HTR-8/SVneo (cell line): ENCODE data around the gene HAND1.

ENCODE experiments used
- DNase-seq: peaks from one replicate; pipeline ENCODE4 v3.0.0; 2011; ENCODE audit warnings: low spot score, mixed read lengths; ENCODE audit not compliant: insufficient read length
- FAIRE-seq: peaks from 2 replicates; lab custom pipeline; 2011; peaks lifted over from hg19 to GRCh38; lab: Jason Lieb, UNC

Gene HAND1

GRCh38 chr5:154480847-154481246, 2.8 kb upstream of the HAND1 start:
- no peak for FAIRE-seq
- DNase-seq: no peak

GRCh38 chr5:154479944-154480750, 2.1 kb upstream of the HAND1 start:
- DNase-seq (no peak), FAIRE-seq (peak; percentile 55)

GRCh38 chr5:154479160-154479943, 1.3 kb upstream of the HAND1 start:
- FAIRE-seq: no peak
- DNase-seq: no peak

DNA sequence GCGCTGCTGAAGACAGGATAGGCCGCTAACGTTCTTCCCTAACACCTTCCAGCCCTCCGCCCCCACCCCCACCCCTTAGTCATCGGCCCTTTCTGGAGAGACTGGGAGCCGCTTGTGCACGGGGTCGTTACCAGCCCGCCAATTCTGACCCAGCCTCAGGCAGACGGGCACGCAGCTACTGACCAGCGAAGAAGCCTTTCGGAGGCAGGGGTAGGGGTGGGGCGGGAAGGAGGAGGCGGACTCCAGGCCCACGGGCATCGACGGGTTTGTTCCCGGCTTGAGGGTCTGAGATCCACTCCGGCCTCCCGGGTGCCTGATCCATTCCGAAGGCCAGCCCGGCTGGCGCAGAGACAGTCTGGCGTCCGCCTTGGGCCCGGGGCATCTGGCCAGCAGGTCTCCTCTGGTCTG, 729 bp upstream of the HAND1 start:
- DNase-seq (no peak), FAIRE-seq (no peak)

DNA sequence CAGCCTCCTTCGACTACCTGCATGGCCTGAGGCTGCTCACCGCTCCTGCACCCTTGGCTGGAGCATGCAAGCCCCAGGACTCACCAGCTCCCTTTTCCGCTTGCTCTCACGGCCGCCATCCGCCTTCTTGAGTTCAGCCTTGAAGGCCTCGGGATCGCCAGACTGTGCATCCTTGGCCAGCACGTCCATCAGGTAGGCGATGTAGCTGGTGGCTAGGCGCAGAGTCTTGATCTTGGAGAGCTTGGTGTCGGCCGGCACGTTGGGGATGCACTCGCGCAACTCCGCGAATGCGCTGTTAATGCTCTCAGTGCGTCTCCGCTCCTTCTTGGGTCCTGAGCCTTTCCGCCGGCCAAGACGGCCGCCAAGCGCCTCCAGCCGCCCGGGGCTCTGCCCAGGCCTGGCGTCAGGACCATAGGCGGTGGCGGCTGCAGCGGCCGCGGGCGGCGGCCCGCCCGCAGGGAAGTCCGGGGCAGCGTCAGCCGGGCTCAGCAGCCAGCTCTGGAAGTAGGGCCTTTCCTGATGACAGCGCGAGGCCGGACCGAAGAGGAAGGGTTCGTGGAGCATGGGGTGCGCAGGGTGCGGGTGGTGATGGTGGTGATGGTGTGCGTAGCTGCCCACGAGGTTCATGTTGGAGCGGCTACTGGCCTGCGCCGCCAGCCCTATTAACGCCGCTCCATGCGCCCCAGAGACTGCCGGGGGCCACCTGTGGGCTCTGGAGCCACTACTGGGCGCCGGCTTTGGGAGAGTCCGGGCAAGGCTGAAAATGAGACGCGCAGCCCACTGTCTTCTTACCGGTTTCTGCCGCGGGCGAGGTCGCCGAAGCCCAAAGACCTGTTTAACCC, 424 bp downstream of the HAND1 start:
- no peak for FAIRE-seq
- DNase-seq: no peak

DNA sequence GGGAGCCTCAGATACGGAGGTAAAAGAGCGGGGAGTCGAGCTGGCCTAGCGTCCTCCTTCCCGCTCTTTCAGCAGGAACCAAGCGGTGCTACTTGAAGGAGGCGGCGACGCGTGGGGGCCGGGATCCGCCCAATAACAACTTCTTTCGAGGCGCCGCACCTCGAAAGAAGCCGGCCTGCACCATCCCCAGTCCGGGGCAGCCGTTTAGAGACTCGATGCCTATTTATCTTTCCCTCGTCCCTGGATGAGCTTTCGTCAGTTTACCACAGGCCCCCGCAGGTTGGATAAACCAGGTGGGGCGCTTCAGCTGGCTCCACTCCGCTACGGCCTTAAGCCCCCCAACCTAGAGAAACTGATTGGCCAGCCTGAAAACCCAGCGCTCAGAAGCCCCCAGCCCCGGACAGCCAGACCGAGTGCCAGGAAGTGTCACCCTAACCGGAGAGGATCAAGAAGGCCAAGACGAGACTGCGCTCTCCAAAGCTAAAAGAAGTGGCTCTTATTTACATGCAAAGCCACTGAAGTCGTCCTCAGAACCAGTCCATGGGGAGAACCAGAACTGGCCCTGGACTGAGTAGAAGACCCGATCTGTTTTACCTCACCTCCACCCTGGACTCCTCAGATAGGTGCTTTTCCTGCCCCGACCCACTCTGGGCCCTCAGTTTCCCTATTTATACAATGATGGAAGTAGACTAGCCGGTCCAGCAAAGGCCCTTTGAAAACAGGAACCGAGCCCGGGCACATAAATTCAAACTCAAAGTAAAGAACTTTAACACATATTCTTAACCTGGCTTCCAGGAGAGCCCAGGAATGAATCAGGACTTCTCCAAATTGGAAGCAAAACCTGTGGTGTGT, 1.4 kb downstream of the HAND1 start:
- no peak for FAIRE-seq

GRCh38 chr5:154475591-154476353, 2.3 kb downstream of the HAND1 start:
- DNase-seq (no peak), FAIRE-seq (no peak)

More for the DNA sequence above, 1.4 kb downstream of the HAND1 start:
- DNase-seq: no peak

- FAIRE-seq: no peak
- no peak for DNase-seq
Observed at GRCh38 chr5:154474396-154475334, 3.4 kb downstream of the HAND1 start.

GRCh38 chr5:154473581-154474283, 4.3 kb downstream of the HAND1 start:
- DNase-seq: no peak
- no peak for FAIRE-seq

- FAIRE-seq (no peak), DNase-seq (no peak)
Observed at GRCh38 chr5:154472871-154473580, 5.0 kb downstream of the HAND1 start.

DNA sequence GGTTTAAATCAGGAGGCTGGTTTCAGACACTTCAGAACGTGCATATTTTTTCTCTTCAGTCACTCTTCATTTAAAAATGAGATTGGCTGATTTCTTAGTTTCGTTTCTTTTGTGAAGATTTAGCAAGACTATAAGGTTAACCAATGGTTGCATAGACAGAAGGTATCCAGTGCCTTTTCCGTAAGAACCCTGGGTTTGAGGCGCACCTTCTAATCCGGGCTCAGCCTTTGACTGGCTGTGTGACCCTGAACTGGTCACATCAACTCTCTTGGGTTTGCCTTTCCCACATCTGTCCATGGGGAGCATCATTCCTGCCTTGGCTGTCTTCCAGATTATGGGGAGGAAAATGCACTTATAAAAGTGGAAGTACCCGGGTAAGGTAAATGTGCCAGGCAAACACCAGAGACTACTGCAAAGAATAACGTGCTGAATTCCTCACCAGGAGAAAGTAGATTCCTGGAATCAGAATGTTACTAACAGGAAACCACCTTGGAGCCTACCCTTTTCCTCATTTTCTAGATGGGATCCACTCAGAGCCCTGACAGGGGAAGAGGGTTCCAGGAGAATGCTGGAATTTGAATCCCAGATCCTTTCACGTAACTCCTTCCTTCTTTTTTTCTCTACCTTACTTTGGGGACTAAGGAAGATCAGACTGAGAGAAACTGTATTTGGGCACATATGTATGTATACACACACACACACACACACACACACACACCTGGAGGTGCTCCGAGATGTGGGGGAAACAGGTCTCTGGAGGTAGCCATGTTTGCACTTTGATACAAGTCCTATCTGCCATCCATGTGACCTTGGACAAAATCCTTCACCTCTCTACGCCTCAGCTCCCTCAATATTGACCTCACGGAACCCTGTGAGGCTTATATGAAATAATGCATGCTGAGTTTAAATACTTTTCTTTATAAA, 6.8 kb downstream of the HAND1 start:
- DNase-seq: no peak
- no peak for FAIRE-seq

DNA sequence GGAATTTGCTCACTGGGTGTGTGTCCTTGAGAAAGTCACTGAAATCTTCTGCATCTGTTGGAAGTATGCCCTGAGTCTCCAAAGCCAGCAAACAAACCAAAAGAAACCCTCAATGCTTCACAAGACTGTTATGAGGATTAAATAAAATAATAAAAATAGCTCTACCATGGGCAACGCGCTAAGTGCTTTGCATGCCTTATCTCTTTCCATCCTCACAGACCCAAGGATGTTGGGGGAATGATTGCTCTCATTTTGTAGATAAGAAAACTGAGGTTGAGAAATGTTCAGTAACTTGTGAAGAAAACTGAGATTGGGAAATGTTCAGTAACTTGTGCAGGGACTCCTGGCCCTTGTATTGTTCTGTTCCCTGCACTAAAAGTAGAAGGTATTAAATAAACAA, 7.9 kb downstream of the HAND1 start:
- DNase-seq: no peak
- no peak for FAIRE-seq

DNA sequence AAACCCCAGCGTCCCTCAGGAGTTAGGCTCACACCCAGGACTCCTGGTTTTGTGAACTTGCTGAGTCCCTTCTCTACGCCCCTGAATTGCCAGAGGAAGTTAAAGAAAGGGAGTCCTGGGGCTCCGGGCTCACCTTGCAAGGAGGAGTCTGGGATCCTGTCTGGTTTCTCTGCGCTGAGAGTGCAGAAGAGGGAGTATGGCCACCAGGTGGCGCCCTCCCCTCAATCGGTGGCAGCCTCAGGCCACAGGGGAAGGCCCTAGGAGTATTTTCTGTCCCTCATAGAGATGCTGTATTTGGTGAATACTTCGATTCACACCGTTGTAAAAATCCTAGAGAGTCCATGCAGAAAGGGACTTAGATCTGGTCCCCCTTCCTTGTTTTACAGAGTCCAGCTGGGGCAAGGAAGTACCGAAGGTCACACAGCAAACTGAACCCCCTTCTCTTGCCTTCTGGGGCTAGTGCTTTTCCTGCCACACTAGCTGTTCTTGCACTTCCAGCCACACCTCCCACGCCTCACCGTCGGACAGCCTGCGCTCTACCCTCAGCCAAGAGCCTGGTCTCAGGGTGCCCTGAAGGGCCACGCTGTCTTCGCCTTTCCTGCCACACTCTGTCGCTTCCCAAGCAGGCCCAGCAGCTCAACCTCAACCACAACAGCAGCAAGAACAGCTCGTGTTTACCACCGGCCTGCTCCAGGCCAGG, 10.2 kb downstream of the HAND1 start:
- DNase-seq: peak; percentile 86
- FAIRE-seq: no peak

DNA sequence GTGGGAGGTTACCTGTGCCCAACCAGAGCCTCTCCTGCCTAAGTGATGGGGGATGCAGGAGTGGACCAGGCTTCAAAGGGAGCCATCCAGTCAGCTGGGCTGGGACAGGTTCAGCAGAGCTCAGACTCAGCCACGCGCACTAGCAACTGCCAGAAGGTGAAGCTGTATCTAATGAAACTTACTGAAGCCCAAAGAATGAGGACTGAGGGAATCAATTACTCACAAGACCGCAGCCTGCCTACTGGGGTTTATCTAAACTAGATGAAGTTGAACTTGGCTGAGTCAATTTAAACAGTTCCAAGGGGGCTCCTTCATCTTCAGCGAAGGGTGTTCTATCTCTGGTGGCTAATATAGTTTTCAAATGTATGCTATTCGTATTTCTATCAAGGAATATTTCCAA, 11.4 kb downstream of the HAND1 start:
- FAIRE-seq (no peak), DNase-seq (no peak)

- FAIRE-seq: no peak
- no peak for DNase-seq
Observed at GRCh38 chr5:154466147-154466546, 11.9 kb downstream of the HAND1 start.
